ENCODE results near the gene TMPRSS12.

- TF ChIP-seq POLR2A (IDR thresholded peaks at IDR 0.05) (no peak), CTCF (IDR thresholded peaks at IDR 0.05) (no peak)
Measured at GRCh38 chr12:50888666-50889065, 45.9 kb downstream of the TMPRSS12 start.
